ENCODE data around the gene GP1BB.
A peak's percentile ranks its signal among the peaks of the same experiment; 100 is the strongest.
"Not testable (repeated sequence)": the region's sequence is repeated elsewhere in the genome, so short reads cannot be mapped to it uniquely, and the experiment has no call there.

Gene GP1BB

GRCh38 chr22:19723232-19723982, at the start of gene GP1BB:
TSS of gene GP1BB (plus strand) at chr22:19723539. CDS start at chr22:19723570, 31 bp downstream.
- DNase-seq (ENCODE audit: low read depth in 1 of 2, low spot score in 1 of 2), result peak in 1 of 2 donors; percentile 23

- no peak for DNase-seq (ENCODE audit: low read depth in 1 of 2, low spot score in 1 of 2)
Observed at GRCh38 chr22:19673660-19674059, 49.7 kb upstream of the GP1BB start.

- no peak for DNase-seq (ENCODE audit: low read depth in 1 of 2, low spot score in 1 of 2)
Observed at GRCh38 chr22:19674129-19674928, 49.0 kb upstream of the GP1BB start.

GRCh38 chr22:19674929-19675253, 48.4 kb upstream of the GP1BB start:
- DNase-seq (ENCODE audit: low read depth in 1 of 2, low spot score in 1 of 2), result no peak

GRCh38 chr22:19675428-19675827, 47.9 kb upstream of the GP1BB start:
- DNase-seq (ENCODE audit: low read depth in 1 of 2, low spot score in 1 of 2), result no peak

GRCh38 chr22:19676437-19676836, 46.9 kb upstream of the GP1BB start:
- DNase-seq (ENCODE audit: low read depth in 1 of 2, low spot score in 1 of 2), result not testable (repeated sequence)

- no peak for DNase-seq (ENCODE audit: low read depth in 1 of 2, low spot score in 1 of 2)
Observed at GRCh38 chr22:19678949-19679521, 44.3 kb upstream of the GP1BB start.

GRCh38 chr22:19679522-19680101, 43.7 kb upstream of the GP1BB start:
- DNase-seq (ENCODE audit: low read depth in 1 of 2, low spot score in 1 of 2), result peak; percentile 16 to 31

GRCh38 chr22:19680287-19680881, 43.0 kb upstream of the GP1BB start:
- no peak for DNase-seq (ENCODE audit: low read depth in 1 of 2, low spot score in 1 of 2)

GRCh38 chr22:19680911-19681862, 42.2 kb upstream of the GP1BB start:
- no peak for DNase-seq (ENCODE audit: low read depth in 1 of 2, low spot score in 1 of 2)

- DNase-seq (ENCODE audit: low read depth in 1 of 2, low spot score in 1 of 2), result no peak
Observed at GRCh38 chr22:19681863-19682245, 41.5 kb upstream of the GP1BB start.

GRCh38 chr22:19686946-19687345, 36.4 kb upstream of the GP1BB start:
- DNase-seq (ENCODE audit: low read depth in 1 of 2, low spot score in 1 of 2), result no peak

GRCh38 chr22:19687561-19688300, 35.6 kb upstream of the GP1BB start:
- DNase-seq (ENCODE audit: low read depth in 1 of 2, low spot score in 1 of 2), result no peak

- no peak for DNase-seq (ENCODE audit: low read depth in 1 of 2, low spot score in 1 of 2)
Observed at GRCh38 chr22:19688301-19689290, 34.7 kb upstream of the GP1BB start.

- no peak for DNase-seq (ENCODE audit: low read depth in 1 of 2, low spot score in 1 of 2)
Observed at GRCh38 chr22:19689408-19689807, 33.9 kb upstream of the GP1BB start.

GRCh38 chr22:19691007-19691720, 32.2 kb upstream of the GP1BB start:
- no peak for DNase-seq (ENCODE audit: low read depth in 1 of 2, low spot score in 1 of 2)

- no peak for DNase-seq (ENCODE audit: low read depth in 1 of 2, low spot score in 1 of 2)
Observed at GRCh38 chr22:19691721-19692341, 31.5 kb upstream of the GP1BB start.

All from stimulated activated CD4-positive, alpha-beta T cell treated with anti-CD3 and anti-CD28 coated beads, Interleukin-15, amount 100 ng/mL, for 1 hour (primary cell).